C4-2B (cell line): ENCODE data around the gene APMAP.

Source experiments
- H3K27ac ChIP-seq: fragments of 450-650 bp; 2 replicates; pipeline ENCODE4 v1.5.1; 2017
- ZFX ChIP-seq: fragments of 450-650 bp; IDR thresholded peaks from 2 replicates; pipeline ENCODE4 v1.6.1; 2017
- TF ChIP-seq, protein P1 (sequence below): fragments of 450-650 bp; conservative IDR thresholded peaks from 2 replicates; pipeline ENCODE4 v1.5.1; 2017; ENCODE audit warnings: mild to moderate bottlenecking

Gene APMAP

DNA sequence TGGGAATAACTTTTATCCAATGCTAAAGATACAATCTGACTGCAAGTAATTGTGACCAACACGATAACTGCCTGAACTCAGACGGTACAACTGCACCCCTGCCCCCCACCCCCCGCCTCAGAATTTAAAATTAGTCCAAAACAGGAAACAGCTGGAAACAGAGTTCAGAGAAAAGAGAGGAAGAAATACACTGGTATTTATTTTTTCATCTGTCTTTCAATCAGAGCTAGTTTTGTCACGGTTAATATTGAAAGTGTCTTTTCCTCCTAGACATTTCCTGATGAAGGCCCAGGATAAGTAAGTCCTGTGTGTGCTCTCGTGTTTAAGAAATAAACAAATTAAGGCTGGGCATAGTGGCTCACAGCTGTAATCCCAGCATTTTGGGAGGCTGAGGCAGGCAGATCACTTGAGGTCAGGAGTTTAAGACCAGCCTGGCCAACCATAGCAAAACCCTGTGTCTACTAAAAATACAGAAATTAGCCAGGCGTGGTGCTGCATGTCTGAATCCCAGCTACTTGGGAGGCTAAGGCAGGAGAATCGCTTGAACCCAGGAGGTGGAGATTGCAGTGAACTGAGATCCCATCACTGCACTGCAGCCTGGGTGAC lies 43.9 kb upstream of the APMAP start:
- TF ChIP-seq, protein P1, sequence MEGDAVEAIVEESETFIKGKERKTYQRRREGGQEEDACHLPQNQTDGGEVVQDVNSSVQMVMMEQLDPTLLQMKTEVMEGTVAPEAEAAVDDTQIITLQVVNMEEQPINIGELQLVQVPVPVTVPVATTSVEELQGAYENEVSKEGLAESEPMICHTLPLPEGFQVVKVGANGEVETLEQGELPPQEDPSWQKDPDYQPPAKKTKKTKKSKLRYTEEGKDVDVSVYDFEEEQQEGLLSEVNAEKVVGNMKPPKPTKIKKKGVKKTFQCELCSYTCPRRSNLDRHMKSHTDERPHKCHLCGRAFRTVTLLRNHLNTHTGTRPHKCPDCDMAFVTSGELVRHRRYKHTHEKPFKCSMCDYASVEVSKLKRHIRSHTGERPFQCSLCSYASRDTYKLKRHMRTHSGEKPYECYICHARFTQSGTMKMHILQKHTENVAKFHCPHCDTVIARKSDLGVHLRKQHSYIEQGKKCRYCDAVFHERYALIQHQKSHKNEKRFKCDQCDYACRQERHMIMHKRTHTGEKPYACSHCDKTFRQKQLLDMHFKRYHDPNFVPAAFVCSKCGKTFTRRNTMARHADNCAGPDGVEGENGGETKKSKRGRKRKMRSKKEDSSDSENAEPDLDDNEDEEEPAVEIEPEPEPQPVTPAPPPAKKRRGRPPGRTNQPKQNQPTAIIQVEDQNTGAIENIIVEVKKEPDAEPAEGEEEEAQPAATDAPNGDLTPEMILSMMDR: no peak
- no peak for TF ChIP-seq ZFX
- H3K27ac ChIP-seq: peak overlapping the region; percentile 72

- H3K27ac ChIP-seq: peak overlapping the region; percentile 72; the same call in 1 of the 2 replicates
Measured at GRCh38 chr20:25035921-25036320, 43.4 kb upstream of the APMAP start.

GRCh38 chr20:25033924-25034300 lies 41.4 kb upstream of the APMAP start:
- H3K27ac ChIP-seq: no peak overlapping the region; the same call in 1 of the 2 replicates
- TF ChIP-seq, protein P1: no peak
- TF ChIP-seq ZFX: no peak

More at GRCh38 chr20:25035921-25036320, 43.4 kb upstream of the APMAP start:
- TF ChIP-seq ZFX: no peak
- TF ChIP-seq, protein P1: no peak

GRCh38 chr20:25033265-25033923 lies 40.8 kb upstream of the APMAP start:
- no peak overlapping the region; the same call in 1 of the 2 replicates for H3K27ac ChIP-seq
- TF ChIP-seq, protein P1: no peak
- TF ChIP-seq ZFX: no peak

DNA sequence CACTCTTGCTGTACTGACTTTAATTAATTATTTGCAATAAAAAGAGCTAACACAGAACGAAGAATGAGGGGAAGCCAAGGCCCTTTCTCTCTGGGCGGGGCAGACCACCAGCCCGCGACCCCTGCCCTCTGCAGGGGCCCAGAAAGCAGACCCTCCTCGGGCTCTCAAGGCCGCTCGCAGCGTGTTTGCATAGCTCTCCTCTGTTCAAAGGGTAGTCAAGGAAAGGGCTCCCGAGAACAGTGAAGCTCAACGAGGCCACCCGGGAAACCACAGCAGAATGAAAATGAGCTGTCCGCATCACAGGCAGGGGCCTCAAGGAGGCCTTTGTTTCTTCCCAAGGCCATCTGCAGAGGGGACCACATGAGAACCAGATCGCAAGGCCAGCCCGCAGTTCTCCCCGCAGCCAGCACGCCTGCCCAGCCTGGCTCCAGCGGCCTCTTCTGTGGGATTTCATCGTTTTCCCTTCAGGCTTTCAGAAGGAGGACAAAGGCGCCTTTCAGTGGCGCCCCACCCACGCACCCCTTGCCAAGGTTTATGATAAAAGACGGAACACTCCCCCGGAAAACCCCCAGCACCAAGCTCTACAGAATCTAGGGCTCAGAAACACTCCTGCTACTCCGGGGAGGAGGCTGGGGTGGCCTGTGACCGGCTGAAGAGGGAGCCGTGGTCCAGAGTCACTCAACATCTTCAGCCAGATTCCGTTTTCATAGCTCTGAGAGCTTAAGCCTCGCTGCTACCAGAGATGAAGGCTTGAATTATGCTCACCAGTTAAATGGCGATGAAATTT lies 40.1 kb upstream of the APMAP start:
- no peak overlapping the region for H3K27ac ChIP-seq
- TF ChIP-seq, protein P1: no peak
- no peak for TF ChIP-seq ZFX

DNA sequence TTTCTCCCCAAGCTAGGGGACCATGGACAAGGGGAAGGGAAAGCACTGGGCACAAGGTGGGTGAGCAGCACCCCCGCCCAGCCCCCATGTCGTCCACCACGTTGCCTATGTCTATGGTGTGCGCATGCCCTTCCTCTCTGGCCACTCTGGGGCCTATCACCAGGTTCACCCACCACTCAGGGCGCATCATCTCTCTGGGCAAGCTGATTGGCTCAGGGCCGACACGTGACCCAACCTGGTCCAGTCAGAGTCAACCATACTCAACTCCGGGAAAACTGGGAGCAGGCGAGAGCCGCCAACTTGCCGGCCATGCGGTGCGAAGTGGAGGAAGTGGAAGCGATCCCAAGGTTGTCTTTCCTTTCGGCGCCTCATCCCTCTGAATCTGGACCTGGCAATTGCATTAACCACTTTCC lies 39.5 kb upstream of the APMAP start:
- TF ChIP-seq, protein P1: no peak
- no peak for TF ChIP-seq ZFX
- no peak overlapping the region for H3K27ac ChIP-seq

DNA sequence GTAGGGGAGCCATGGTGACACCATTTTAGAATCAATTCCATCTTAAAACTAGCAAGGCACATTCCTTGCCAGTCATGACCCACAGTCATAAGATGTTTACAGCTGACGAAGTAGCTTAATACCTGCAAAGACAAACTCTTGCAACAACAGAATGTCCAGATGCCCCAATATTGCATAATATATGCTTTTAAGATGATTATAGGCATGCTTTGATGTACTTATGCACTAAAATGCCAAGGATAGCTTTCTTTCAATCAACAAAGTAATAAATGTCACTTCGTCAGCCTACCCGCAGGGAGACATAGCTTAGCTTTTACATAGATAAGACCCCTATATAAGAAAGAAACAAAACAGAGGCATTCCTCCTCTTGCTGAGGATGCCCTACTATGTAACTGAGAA lies 38.7 kb upstream of the APMAP start:
- no peak overlapping the region for H3K27ac ChIP-seq
- TF ChIP-seq ZFX: no peak
- TF ChIP-seq, protein P1: no peak
